Measurements from ENCODE around the gene NREP. TPM values are rescaled to one million over a fixed set of nuclear protein-coding genes. Genes with fewer than 3 reads are reported as not detected.

Gene NREP
- total RNA-seq, 1 experiment from 2014 or later = 2.3 TPM

- CTCF ChIA-PET = no interaction called here
- H3K4me1 ChIP-seq = no peaks in the 10 kb centered on the region
- H3K4me3 ChIP-seq (ENCODE audit: low read depth, low read length) = no peak overlapping the region
- BruUV-seq (replicated peaks) = no TSS peak
- peaks cover 5% of the 10 kb centered on the region for H3K4me1 Mint-ChIP-seq (ENCODE audit: low read depth, unreplicated experiment)
- no peaks in the 10 kb centered on the region for H3K9me3 Mint-ChIP-seq (ENCODE audit: unreplicated experiment)
- TF ChIP-seq CTCF (IDR thresholded peaks at IDR 0.05; ENCODE audit: insufficient read depth in 1 of 2, low read depth in 1 of 2, low read length in 1 of 2, severe bottlenecking in 1 of 2, unreplicated experiment in 1 of 2) = no peak
- DNase-seq = no peak
- peaks cover 14% of the 10 kb centered on the region for H3K27me3 Mint-ChIP-seq (ENCODE audit: insufficient read depth, unreplicated experiment)
- H3K4me3 Mint-ChIP-seq (ENCODE audit: unreplicated experiment) = no peak overlapping the region
- H3K36me3 Mint-ChIP-seq (ENCODE audit: insufficient read depth, unreplicated experiment) = no peaks in the 10 kb centered on the region
- no peaks in the 10 kb centered on the region for H3K36me3 ChIP-seq (ENCODE audit: control insufficient read depth, insufficient read depth, low read length)
- no peaks in the 10 kb centered on the region for H3K9me3 ChIP-seq
- intact Hi-C loops (cut with micrococcal nuclease; ENCODE audit: unreplicated experiment) = no loop called here
- no peaks in the 10 kb centered on the region for H3K27me3 ChIP-seq (replicated peaks; ENCODE audit: control insufficient read depth, insufficient read depth, low read length)
- H3K27ac Mint-ChIP-seq (ENCODE audit: unreplicated experiment) = no peak overlapping the region
- POLR2A ChIA-PET = no interaction called here
Measured at GRCh38 chr5:111776913-111777781, 20.2 kb upstream of the NREP start.

- intact Hi-C loops (cut with micrococcal nuclease; ENCODE audit: unreplicated experiment) = no loop called here
- peaks cover 5% of the 10 kb centered on the region for H3K4me1 Mint-ChIP-seq (ENCODE audit: low read depth, unreplicated experiment)
- H3K36me3 Mint-ChIP-seq (ENCODE audit: insufficient read depth, unreplicated experiment) = no peaks in the 10 kb centered on the region
- no peaks in the 10 kb centered on the region for H3K27me3 ChIP-seq (replicated peaks; ENCODE audit: control insufficient read depth, insufficient read depth, low read length)
- no peaks in the 10 kb centered on the region for H3K9me3 ChIP-seq
- TF ChIP-seq CTCF (IDR thresholded peaks at IDR 0.05; ENCODE audit: insufficient read depth in 1 of 2, low read depth in 1 of 2, low read length in 1 of 2, severe bottlenecking in 1 of 2, unreplicated experiment in 1 of 2) = no peak
- peaks cover 11% of the 10 kb centered on the region for H3K27me3 Mint-ChIP-seq (ENCODE audit: insufficient read depth, unreplicated experiment)
- DNase-seq = no peak
- H3K36me3 ChIP-seq (ENCODE audit: control insufficient read depth, insufficient read depth, low read length) = no peaks in the 10 kb centered on the region
- POLR2A ChIA-PET = no interaction called here
- CTCF ChIA-PET = no interaction called here
- H3K4me1 ChIP-seq = no peaks in the 10 kb centered on the region
- no peak overlapping the region for H3K4me3 Mint-ChIP-seq (ENCODE audit: unreplicated experiment)
- H3K4me3 ChIP-seq (ENCODE audit: low read depth, low read length) = no peak overlapping the region
- H3K27ac Mint-ChIP-seq (ENCODE audit: unreplicated experiment) = no peak overlapping the region
- H3K9me3 Mint-ChIP-seq (ENCODE audit: unreplicated experiment) = no peaks in the 10 kb centered on the region
- no TSS peak for BruUV-seq (replicated peaks)
Measured at GRCh38 chr5:111775224-111775623, 18.2 kb upstream of the NREP start.

GRCh38 chr5:111774525-111774924 is 17.5 kb upstream of the NREP start:
- Mint-ChIP-seq H3K9me3 (ENCODE audit: unreplicated experiment) (no peaks in the 10 kb centered on the region), H3K36me3 (ENCODE audit: insufficient read depth, unreplicated experiment) (no peaks in the 10 kb centered on the region), H3K27ac (ENCODE audit: unreplicated experiment) (no peak overlapping the region), H3K4me3 (ENCODE audit: unreplicated experiment) (no peak overlapping the region), H3K27me3 (ENCODE audit: insufficient read depth, unreplicated experiment) (peaks cover 7% of the 10 kb centered on the region), H3K4me1 (ENCODE audit: low read depth, unreplicated experiment) (peaks cover 5% of the 10 kb centered on the region)
- H3K27me3 ChIP-seq (replicated peaks; ENCODE audit: control insufficient read depth, insufficient read depth, low read length) = no peaks in the 10 kb centered on the region
- POLR2A ChIA-PET = no interaction called here
- no peaks in the 10 kb centered on the region for H3K36me3 ChIP-seq (ENCODE audit: control insufficient read depth, insufficient read depth, low read length)
- intact Hi-C loops (cut with micrococcal nuclease; ENCODE audit: unreplicated experiment) = no loop called here
- CTCF ChIA-PET = no interaction called here
- H3K4me1 ChIP-seq = no peaks in the 10 kb centered on the region
- no peak for TF ChIP-seq CTCF (IDR thresholded peaks at IDR 0.05; ENCODE audit: insufficient read depth in 1 of 2, low read depth in 1 of 2, low read length in 1 of 2, severe bottlenecking in 1 of 2, unreplicated experiment in 1 of 2)
- DNase-seq = no peak
- no peaks in the 10 kb centered on the region for H3K9me3 ChIP-seq
- no TSS peak for BruUV-seq (replicated peaks)
- H3K4me3 ChIP-seq (ENCODE audit: low read depth, low read length) = no peak overlapping the region

All from Caco-2 (cell line).